Panc1 (cell line): ENCODE data around the gene TULP4. TPM values are rescaled to one million over a fixed set of nuclear protein-coding genes. Genes with fewer than 3 reads are reported as not detected.

Experiments used
- ATAC-seq: fragments of 200-7000 bp; cut with Tn5 transposase; 2 replicates; pipeline ENCODE4 v1.9.1; 2020; ENCODE audit warnings: mild to moderate bottlenecking, moderate library complexity
- BruUV-seq: library from RNA; stranded (reverse); fragments of 400-500 nt; replicated peaks from 2 replicates; lab custom pipeline; 2021; lab: Mats Ljungman, UMichigan
- CTCF ChIA-PET: fragments of 300-600 bp; sonication (Branson Sonifier 250); formaldehyde crosslinking; loops from one replicate; lab custom pipeline; 2022; ENCODE audit warnings: antibody characterized with exemption; lab: Charles Lee
- POLR2A ChIA-PET: fragments of 300-600 bp; sonication (Branson Sonifier 250); formaldehyde crosslinking; loops from one replicate; lab custom pipeline; 2022; ENCODE audit warnings: antibody characterized with exemption; lab: Charles Lee
- DNase-seq: peaks from one replicate; pipeline ENCODE4 v3.0.0-alpha.2; 2010; ENCODE audit warnings: low read depth, low spot score
- H3K27ac ChIP-seq: 2 replicates; pipeline ENCODE4 v1.5.1; 2011; ENCODE audit warnings: mild to moderate bottlenecking, low read length, inconsistent platforms
- H3K27me3 ChIP-seq: fragments of 200-500 bp; sonication (Bioruptor generic); 2 replicates; pipeline ENCODE4 v1.6.0; 2014; ENCODE audit warnings: low read length, inconsistent platforms; ENCODE audit not compliant: control insufficient read depth, insufficient read depth
- H3K36me3 ChIP-seq: fragments of 200-500 bp; sonication (Bioruptor generic); 2 replicates; pipeline ENCODE4 v1.5.1; 2014; ENCODE audit warnings: inconsistent platforms, mild to moderate bottlenecking, low read length, moderate library complexity; ENCODE audit not compliant: control insufficient read depth, insufficient read depth
- H3K4me1 ChIP-seq: 2 replicates; pipeline ENCODE4 v1.5.1; 2011; ENCODE audit warnings: inconsistent platforms, mild to moderate bottlenecking, low read length, moderate library complexity; ENCODE audit not compliant: control insufficient read depth, insufficient read depth
- H3K4me3 ChIP-seq, 2 experiments: 2 replicates each; pipeline ENCODE4 v1.5.1; 2011 to 2012; ENCODE audit warnings: low read depth in 2 of 2, low read length in 2 of 2, mild to moderate bottlenecking in 2 of 2, inconsistent platforms in 1 of 2, moderate library complexity in 1 of 2
- H3K9me3 ChIP-seq: fragments of 200-500 bp; sonication (Bioruptor generic); 2 replicates; pipeline ENCODE4 v1.5.1; 2014; ENCODE audit warnings: low read depth, mild to moderate bottlenecking, inconsistent platforms, low read length, moderate library complexity; ENCODE audit not compliant: control insufficient read depth, insufficient read depth
- POLR2AphosphoS5 ChIP-seq: IDR thresholded peaks from 2 replicates; pipeline ENCODE4 v1.6.1; 2012; ENCODE audit warnings: mild to moderate bottlenecking, low read depth, low read length, moderate library complexity
- SIN3A ChIP-seq: IDR thresholded peaks from 2 replicates; pipeline ENCODE4 v1.6.1; 2012; ENCODE audit warnings: low read depth, mild to moderate bottlenecking, low read length, moderate library complexity, borderline replicate concordance; ENCODE audit not compliant: insufficient read depth
- TCF7L2 ChIP-seq: IDR thresholded peaks from 2 replicates; pipeline ENCODE4 v1.6.1; 2011; ENCODE audit warnings: mild to moderate bottlenecking, low read depth, low read length, inconsistent platforms
- in situ Hi-C: cut with HindIII; loops from 2 replicates; pipeline ENCODE4 v1.10.0; 2016; ENCODE audit warnings: low sequenced_read_pairs, low pct_unique_long_range_greater_than_20kb
- intact Hi-C: fragments of 100-400 bp; cut with micrococcal nuclease; formaldehyde crosslinking; loops from one replicate; pipeline ENCODE4 v1.10.0; 2022; ENCODE audit not compliant: unreplicated experiment
- total RNA-seq: library from RNA; stranded (reverse); gene quantifications from one replicate; pipeline ENCODE4 v1.2.1, GENCODE V29; 2021; ENCODE audit not compliant: unreplicated experiment
- TF ChIP-seq, protein P1 (sequence below), 2 experiments: IDR thresholded peaks; 2 replicates each; pipeline ENCODE4 v1.6.1; 2011 to 2012; ENCODE audit warnings: low read depth in 2 of 2, control low read depth in 1 of 2, low read length in 1 of 2, mild to moderate bottlenecking in 1 of 2, moderate library complexity in 1 of 2; ENCODE audit not compliant: insufficient read depth in 1 of 2
- TF ChIP-seq, protein P2 (sequence below): fragments of 450-650 bp; IDR thresholded peaks from 2 replicates; pipeline ENCODE4 v1.5.1; 2017; ENCODE audit warnings: mild to moderate bottlenecking

The TULP4 gene
- total RNA-seq, 1 experiment from 2014 or later: 105 TPM

DNA sequence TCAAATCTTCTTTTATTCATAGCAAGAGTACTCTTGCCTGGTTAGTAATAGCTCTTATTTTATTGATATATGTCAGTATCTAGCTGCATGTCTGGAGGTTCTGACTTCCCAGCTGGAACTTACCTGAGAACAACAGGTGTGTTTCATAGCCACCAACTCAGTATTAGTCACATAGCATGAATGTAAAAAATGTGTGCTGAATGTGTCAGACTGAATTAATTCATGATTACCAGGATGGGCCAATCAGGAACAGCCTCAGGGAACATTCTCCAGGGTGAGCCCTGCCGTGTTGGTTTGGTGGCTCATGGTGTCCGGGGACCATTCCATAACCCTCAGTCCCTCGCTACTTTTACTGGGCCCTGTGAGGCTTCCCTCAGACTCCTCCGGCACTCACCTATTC is 99.7 kb downstream of the TULP4 start:
- intact Hi-C loops: no loop called here
- Histone ChIP-seq H3K36me3 (no peaks in the 10 kb centered on the region), H3K27ac (no peak overlapping the region), H3K4me3 (no peak overlapping the region), H3K4me1 (no peaks in the 10 kb centered on the region; the same call in 1 of the 2 replicates), H3K9me3 (no peaks in the 10 kb centered on the region), H3K27me3 (no peaks in the 10 kb centered on the region)
- POLR2A ChIA-PET: interaction anchor here (0.6 kb wide), 1 partner anchor 134 kb away, joined by 7 read pairs; no protein-coding TSS in a partner anchor
- CTCF ChIA-PET: interaction anchor here (1.1 kb wide), 1 partner anchor 25 kb away, joined by 3 read pairs; no protein-coding TSS in a partner anchor
- BruUV-seq: no TSS peak
- TF ChIP-seq SIN3A: no peak
- TF ChIP-seq, protein P1, sequence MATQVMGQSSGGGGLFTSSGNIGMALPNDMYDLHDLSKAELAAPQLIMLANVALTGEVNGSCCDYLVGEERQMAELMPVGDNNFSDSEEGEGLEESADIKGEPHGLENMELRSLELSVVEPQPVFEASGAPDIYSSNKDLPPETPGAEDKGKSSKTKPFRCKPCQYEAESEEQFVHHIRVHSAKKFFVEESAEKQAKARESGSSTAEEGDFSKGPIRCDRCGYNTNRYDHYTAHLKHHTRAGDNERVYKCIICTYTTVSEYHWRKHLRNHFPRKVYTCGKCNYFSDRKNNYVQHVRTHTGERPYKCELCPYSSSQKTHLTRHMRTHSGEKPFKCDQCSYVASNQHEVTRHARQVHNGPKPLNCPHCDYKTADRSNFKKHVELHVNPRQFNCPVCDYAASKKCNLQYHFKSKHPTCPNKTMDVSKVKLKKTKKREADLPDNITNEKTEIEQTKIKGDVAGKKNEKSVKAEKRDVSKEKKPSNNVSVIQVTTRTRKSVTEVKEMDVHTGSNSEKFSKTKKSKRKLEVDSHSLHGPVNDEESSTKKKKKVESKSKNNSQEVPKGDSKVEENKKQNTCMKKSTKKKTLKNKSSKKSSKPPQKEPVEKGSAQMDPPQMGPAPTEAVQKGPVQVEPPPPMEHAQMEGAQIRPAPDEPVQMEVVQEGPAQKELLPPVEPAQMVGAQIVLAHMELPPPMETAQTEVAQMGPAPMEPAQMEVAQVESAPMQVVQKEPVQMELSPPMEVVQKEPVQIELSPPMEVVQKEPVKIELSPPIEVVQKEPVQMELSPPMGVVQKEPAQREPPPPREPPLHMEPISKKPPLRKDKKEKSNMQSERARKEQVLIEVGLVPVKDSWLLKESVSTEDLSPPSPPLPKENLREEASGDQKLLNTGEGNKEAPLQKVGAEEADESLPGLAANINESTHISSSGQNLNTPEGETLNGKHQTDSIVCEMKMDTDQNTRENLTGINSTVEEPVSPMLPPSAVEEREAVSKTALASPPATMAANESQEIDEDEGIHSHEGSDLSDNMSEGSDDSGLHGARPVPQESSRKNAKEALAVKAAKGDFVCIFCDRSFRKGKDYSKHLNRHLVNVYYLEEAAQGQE (IDR thresholded peaks at IDR 0.05; ENCODE audit: insufficient read depth in 1 of 2, low read depth in 2 of 2, low read length in 1 of 2): no peak
- no peak for TF ChIP-seq TCF7L2
- TF ChIP-seq POLR2AphosphoS5: no peak
- TF ChIP-seq, protein P2, sequence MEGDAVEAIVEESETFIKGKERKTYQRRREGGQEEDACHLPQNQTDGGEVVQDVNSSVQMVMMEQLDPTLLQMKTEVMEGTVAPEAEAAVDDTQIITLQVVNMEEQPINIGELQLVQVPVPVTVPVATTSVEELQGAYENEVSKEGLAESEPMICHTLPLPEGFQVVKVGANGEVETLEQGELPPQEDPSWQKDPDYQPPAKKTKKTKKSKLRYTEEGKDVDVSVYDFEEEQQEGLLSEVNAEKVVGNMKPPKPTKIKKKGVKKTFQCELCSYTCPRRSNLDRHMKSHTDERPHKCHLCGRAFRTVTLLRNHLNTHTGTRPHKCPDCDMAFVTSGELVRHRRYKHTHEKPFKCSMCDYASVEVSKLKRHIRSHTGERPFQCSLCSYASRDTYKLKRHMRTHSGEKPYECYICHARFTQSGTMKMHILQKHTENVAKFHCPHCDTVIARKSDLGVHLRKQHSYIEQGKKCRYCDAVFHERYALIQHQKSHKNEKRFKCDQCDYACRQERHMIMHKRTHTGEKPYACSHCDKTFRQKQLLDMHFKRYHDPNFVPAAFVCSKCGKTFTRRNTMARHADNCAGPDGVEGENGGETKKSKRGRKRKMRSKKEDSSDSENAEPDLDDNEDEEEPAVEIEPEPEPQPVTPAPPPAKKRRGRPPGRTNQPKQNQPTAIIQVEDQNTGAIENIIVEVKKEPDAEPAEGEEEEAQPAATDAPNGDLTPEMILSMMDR: no peak
- ATAC-seq (no peak), DNase-seq (no peak)
- in situ Hi-C loops: no loop called here

DNA sequence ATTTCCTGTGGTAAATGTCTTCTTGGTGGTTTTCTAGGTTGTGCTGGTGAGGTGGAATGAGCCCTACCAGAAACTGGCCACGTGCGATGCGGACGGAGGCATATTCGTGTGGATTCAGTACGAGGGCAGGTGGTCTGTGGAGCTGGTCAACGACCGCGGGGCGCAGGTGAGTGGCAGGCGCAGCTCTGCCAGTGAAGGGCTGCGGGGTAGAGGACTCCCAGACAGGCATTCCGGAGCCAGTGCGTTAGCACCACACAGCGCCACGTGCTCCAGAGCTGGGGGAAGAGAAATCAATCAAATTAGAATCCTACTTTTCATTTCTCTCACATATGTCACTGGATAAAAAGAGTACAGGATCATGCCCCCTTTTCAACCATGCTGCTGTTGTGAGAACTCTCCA is 100.8 kb downstream of the TULP4 start:
- ChIA-PET CTCF (no interaction called here), POLR2A (no interaction called here)
- Histone ChIP-seq H3K9me3 (no peaks in the 10 kb centered on the region), H3K4me3 (no peak overlapping the region), H3K27me3 (no peaks in the 10 kb centered on the region), H3K27ac (no peak overlapping the region), H3K4me1 (no peaks in the 10 kb centered on the region; the same call in 1 of the 2 replicates), H3K36me3 (no peaks in the 10 kb centered on the region)
- no peak for TF ChIP-seq SIN3A
- TF ChIP-seq, protein P1 (IDR thresholded peaks at IDR 0.05; ENCODE audit: insufficient read depth in 1 of 2, low read depth in 2 of 2, low read length in 1 of 2): no peak
- TF ChIP-seq, protein P2: no peak
- no peak for TF ChIP-seq TCF7L2
- TF ChIP-seq POLR2AphosphoS5: no peak
- in situ Hi-C loops: no loop called here
- BruUV-seq: no TSS peak
- intact Hi-C loops: no loop called here
- ATAC-seq (no peak), DNase-seq (no peak)
